HEK293 (cell line): ENCODE results near the gene MGME1.
A peak's percentile ranks its signal among the peaks of the same experiment; 100 is the strongest.

ENCODE experiments used
- CTCF ChIA-PET: fragments of 350-600 bp; formaldehyde crosslinking; extraction: SDS; loops from one replicate; lab custom pipeline; 2021; ENCODE audit warnings: antibody characterized with exemption; lab: Yijun Ruan, JAX
- POLR2A ChIA-PET: fragments of 300-600 bp; formaldehyde crosslinking; extraction: SDS; loops from one replicate; lab custom pipeline; 2020; ENCODE audit warnings: antibody characterized with exemption, inconsistent platforms; lab: Yijun Ruan, JAX
- H3K27ac ChIP-seq: fragments of 200-500 bp; sonication (Bioruptor generic); 2 replicates; pipeline ENCODE4 v1.5.1; 2014; ENCODE audit warnings: low read depth, low read length, control low read depth, inconsistent platforms; ENCODE audit errors: extremely low read depth
- H3K36me3 ChIP-seq, 2 experiments: fragments of 200-500 bp in 1 of 2; sonication (Bioruptor generic) in 1 of 2; 1 replicate in 1 of 2; 2 replicates in 1 of 2; pipeline ENCODE4 v1.5.1; 2014 to 2017; ENCODE audit warnings: inconsistent platforms in 2 of 2, low read length in 2 of 2; ENCODE audit not compliant: control insufficient read depth in 2 of 2, insufficient read depth in 1 of 2
- H3K4me1 ChIP-seq: fragments of 200-500 bp; sonication (Bioruptor generic); 2 replicates; pipeline ENCODE4 v1.5.1; 2014; ENCODE audit warnings: mild to moderate bottlenecking, low read length, inconsistent platforms; ENCODE audit not compliant: control insufficient read depth, insufficient read depth
- H3K4me3 ChIP-seq: 2 replicates; pipeline ENCODE4 v1.5.1; 2011; ENCODE audit warnings: low read depth, mild to moderate bottlenecking, control low read depth, low read length, moderate library complexity
- H3K9me3 ChIP-seq: fragments of 200-500 bp; sonication (Bioruptor generic); 2 replicates; pipeline ENCODE4 v1.5.1; 2014; ENCODE audit warnings: low read depth, low read length, inconsistent platforms; ENCODE audit not compliant: control insufficient read depth, insufficient read depth
- IKZF3 ChIP-seq: fragments of 450-650 bp; IDR thresholded peaks from 2 replicates; pipeline ENCODE4 v1.5.0; 2018; ENCODE audit warnings: missing biosample characterization, mild to moderate bottlenecking, missing genetic modification characterization, moderate library complexity
- PATZ1 ChIP-seq: fragments of 450-650 bp; formaldehyde crosslinking; IDR thresholded peaks from 2 replicates; pipeline ENCODE4 v1.5.1; 2016; ENCODE audit warnings: missing biosample characterization, missing genetic modification characterization
- SCRT1 ChIP-seq: fragments of 450-650 bp; formaldehyde crosslinking; IDR thresholded peaks from 2 replicates; pipeline ENCODE4 v1.5.1; 2016; ENCODE audit warnings: missing biosample characterization, missing genetic modification characterization, borderline replicate concordance
- SCRT2 ChIP-seq: fragments of 450-650 bp; formaldehyde crosslinking; IDR thresholded peaks from 2 replicates; pipeline ENCODE4 v1.5.1; 2016; ENCODE audit warnings: missing biosample characterization, missing genetic modification characterization
- SETDB1 ChIP-seq: IDR thresholded peaks from one replicate; pipeline ENCODE4 v1.6.1; 2017; ENCODE audit warnings: mild to moderate bottlenecking, low read length, moderate library complexity, mixed read lengths; ENCODE audit not compliant: insufficient read length
- ZBTB44 ChIP-seq: fragments of 450-650 bp; IDR thresholded peaks from 2 replicates; pipeline ENCODE4 v1.5.1; 2018; ENCODE audit warnings: missing biosample characterization, mild to moderate bottlenecking, missing genetic modification characterization
- ZEB2 ChIP-seq: fragments of 450-650 bp; formaldehyde crosslinking; IDR thresholded peaks from 2 replicates; pipeline ENCODE4 v1.5.1; 2016; ENCODE audit warnings: missing biosample characterization, missing genetic modification characterization
- ZNF18 ChIP-seq: fragments of 450-650 bp; formaldehyde crosslinking; IDR thresholded peaks from 2 replicates; pipeline ENCODE4 v1.5.1; 2016; ENCODE audit warnings: missing biosample characterization, missing genetic modification characterization
- ZNF426 ChIP-seq: fragments of 450-650 bp; formaldehyde crosslinking; IDR thresholded peaks from 2 replicates; pipeline ENCODE4 v1.5.1; 2017; ENCODE audit warnings: missing biosample characterization, missing genetic modification characterization, mild to moderate bottlenecking, inconsistent platforms, moderate library complexity
- ZNF580 ChIP-seq: fragments of 450-650 bp; formaldehyde crosslinking; IDR thresholded peaks from 2 replicates; pipeline ENCODE4 v1.5.1; 2016; ENCODE audit warnings: missing biosample characterization, missing genetic modification characterization
- ZNF623 ChIP-seq: fragments of 450-650 bp; formaldehyde crosslinking; IDR thresholded peaks from 2 replicates; pipeline ENCODE4 v1.5.1; 2016; ENCODE audit warnings: missing biosample characterization, missing genetic modification characterization
- ZNF701 ChIP-seq: fragments of 450-650 bp; formaldehyde crosslinking; IDR thresholded peaks from 2 replicates; pipeline ENCODE4 v1.5.1; 2016; ENCODE audit warnings: missing biosample characterization, missing genetic modification characterization
- ZNF837 ChIP-seq: fragments of 450-650 bp; formaldehyde crosslinking; IDR thresholded peaks from 2 replicates; pipeline ENCODE4 v1.5.1; 2016; ENCODE audit warnings: missing biosample characterization, missing genetic modification characterization
- ZSCAN5A ChIP-seq: fragments of 450-650 bp; formaldehyde crosslinking; IDR thresholded peaks from 2 replicates; pipeline ENCODE4 v1.5.1; 2016; ENCODE audit warnings: missing biosample characterization, missing genetic modification characterization

Gene MGME1

GRCh38 chr20:17940224-17940971, 28.4 kb upstream of the MGME1 start (continued):
- TF ChIP-seq SETDB1 (no peak), ZNF426 (tag by site-specific recombination) (no peak), ZBTB44 (tag by site-specific recombination) (peak; percentile 51), ZNF623 (tag by site-specific recombination) (no peak), ZNF580 (tag by site-specific recombination) (no peak), ZEB2 (tag by site-specific recombination) (0 out of 2 replicates have a peak, but pooled peaks have one; percentile 37), SCRT1 (0 out of 2 replicates have a peak, but pooled peaks have one; percentile 4), ZNF701 (tag by site-specific recombination) (no peak), ZNF837 (tag by site-specific recombination) (no peak), PATZ1 (tag by site-specific recombination) (no peak), ZNF18 (tag by site-specific recombination) (no peak)
- TF ChIP-seq, all 188 proteins: peak for 6

- Histone ChIP-seq H3K9me3 (no peaks in the 10 kb centered on the region), H3K36me3 (peaks cover 9 to 60% of the 10 kb centered on the region in 2 experiments), H3K4me1 (peaks cover 5% of the 10 kb centered on the region; the same call in 1 of the 2 replicates)
- TF ChIP-seq SCRT2 (peak; percentile 82), SCRT1 (peak; percentile 74), IKZF3 (tag by site-specific recombination) (0 out of 2 replicates have a peak, but pooled peaks have one; percentile 10), ZSCAN5A (tag by site-specific recombination) (no peak)
- TF ChIP-seq, all 188 proteins: peak for 3
- POLR2A ChIA-PET, result no interaction called here
- Histone ChIP-seq H3K27ac (no peak overlapping the region), H3K4me3 (no peak overlapping the region)
- CTCF ChIA-PET, result interaction anchor here (0.6 kb wide), 1 partner anchor 494 kb away, joined by 3 read pairs; no protein-coding TSS in a partner anchor
These were observed 27.6 kb upstream of the MGME1 start for GRCh38 chr20:17941087-17941825.
